HG02678 (cell line): ENCODE measurements around the gene TTC39B.
"Not testable (repeated sequence)": the region's sequence is repeated elsewhere in the genome, so short reads cannot be mapped to it uniquely, and the experiment has no call there.

Experiments
- ATAC-seq: cut with Tn5 transposase; IDR thresholded peaks from one replicate; pipeline ENCODE4 v1.9.1; 2021; ENCODE audit warnings: mild to moderate bottlenecking, moderate library complexity; ENCODE audit not compliant: unreplicated experiment

The TTC39B gene

GRCh38 chr9:15271403-15271802 lies 35.6 kb downstream of the TTC39B start:
- no peak for ATAC-seq

GRCh38 chr9:15268782-15269181 lies 38.2 kb downstream of the TTC39B start:
- ATAC-seq, result no peak

- no peak for ATAC-seq
Observed at GRCh38 chr9:15268317-15268716, 38.7 kb downstream of the TTC39B start.

GRCh38 chr9:15264918-15265317 lies 42.1 kb downstream of the TTC39B start:
- no peak for ATAC-seq

GRCh38 chr9:15262581-15262980 lies 44.4 kb downstream of the TTC39B start:
- no peak for ATAC-seq

GRCh38 chr9:15256426-15256825 lies 50.6 kb downstream of the TTC39B start:
- ATAC-seq, result no peak

- ATAC-seq, result no peak
Observed at GRCh38 chr9:15253786-15254185, 53.2 kb downstream of the TTC39B start.

- no peak for ATAC-seq
Observed at GRCh38 chr9:15253197-15253596, 53.8 kb downstream of the TTC39B start.

- no peak for ATAC-seq
Observed at GRCh38 chr9:15249981-15250380, 57.0 kb downstream of the TTC39B start.

GRCh38 chr9:15249042-15249818 lies 57.8 kb downstream of the TTC39B start:
- no peak for ATAC-seq

GRCh38 chr9:15248621-15249020 lies 58.4 kb downstream of the TTC39B start:
- ATAC-seq, result no peak

- ATAC-seq, result no peak
Observed at GRCh38 chr9:15248081-15248480, 58.9 kb downstream of the TTC39B start.

GRCh38 chr9:15246708-15247107 lies 60.3 kb downstream of the TTC39B start:
- ATAC-seq, result no peak

GRCh38 chr9:15246243-15246642 lies 60.8 kb downstream of the TTC39B start:
- no peak for ATAC-seq

GRCh38 chr9:15244001-15244441 lies 63.0 kb downstream of the TTC39B start:
- no peak for ATAC-seq

GRCh38 chr9:15243081-15243480 lies 63.9 kb downstream of the TTC39B start:
- ATAC-seq, result no peak

GRCh38 chr9:15240927-15241326 lies 66.1 kb downstream of the TTC39B start:
- ATAC-seq, result no peak

- no peak for ATAC-seq
Observed at GRCh38 chr9:15239816-15240215, 67.2 kb downstream of the TTC39B start.

GRCh38 chr9:15238646-15239045 lies 68.4 kb downstream of the TTC39B start:
- no peak for ATAC-seq

GRCh38 chr9:15235658-15236057 lies 71.4 kb downstream of the TTC39B start:
- ATAC-seq, result no peak

GRCh38 chr9:15233941-15234490 lies 73.0 kb downstream of the TTC39B start:
- ATAC-seq, result not testable (repeated sequence)

GRCh38 chr9:15232706-15233280 lies 74.2 kb downstream of the TTC39B start:
- not testable (repeated sequence) for ATAC-seq
